Activated naive CD4-positive, alpha-beta T cell treated with Interleukin-2 at 50 U/mL for 16 hours (primary cell): Measurements from ENCODE around the gene ASNSD1.

ENCODE experiments used
- DNase-seq: peaks from one replicate; pipeline ENCODE4 v3.0.0-alpha.2; 2020

ASNSD1 gene

DNA sequence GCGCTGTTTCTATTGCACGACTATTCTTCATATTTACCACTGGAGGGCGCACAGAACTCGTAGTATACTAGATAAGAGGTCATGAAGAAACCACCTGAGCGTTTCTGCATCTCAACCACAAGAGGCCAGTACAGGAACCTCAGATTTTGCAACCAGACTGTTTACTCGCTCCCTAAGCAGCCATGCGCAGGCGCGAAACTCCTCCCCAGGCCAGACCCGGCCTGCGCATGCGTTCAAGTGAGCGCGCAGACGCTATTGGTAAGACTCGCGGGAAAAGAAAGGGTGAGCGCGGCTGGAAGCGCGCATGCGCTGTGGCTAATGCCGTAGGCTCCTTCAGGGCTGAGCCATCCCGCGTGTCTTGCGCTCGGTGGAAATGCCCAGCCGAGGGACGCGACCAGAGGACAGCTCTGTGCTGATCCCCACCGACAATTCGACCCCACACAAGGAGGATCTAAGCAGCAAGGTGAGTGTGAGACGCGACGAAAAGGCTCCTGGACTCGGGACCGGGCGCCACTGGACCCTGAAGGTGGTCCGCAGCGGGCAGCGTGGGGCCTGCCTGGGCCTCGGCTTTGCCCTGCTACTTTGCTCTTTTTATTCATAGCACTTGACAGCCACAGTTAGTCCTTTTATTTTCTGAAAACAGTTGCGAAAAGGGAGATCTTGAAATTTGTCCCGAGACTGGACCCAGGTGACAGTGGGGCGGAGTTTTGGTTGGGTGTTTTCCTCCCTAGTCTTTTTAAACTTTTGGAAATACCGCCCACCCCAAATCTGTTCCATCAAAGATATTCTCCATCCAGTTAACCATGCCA is at the start of gene ASNSD1:
Gene ASNSD1 (plus strand): TSS at position 312 of the 809 bp plus-strand sequence. CDS start 4,674 bp downstream, outside the sequence.
- peak; percentile 98 for DNase-seq

DNA sequence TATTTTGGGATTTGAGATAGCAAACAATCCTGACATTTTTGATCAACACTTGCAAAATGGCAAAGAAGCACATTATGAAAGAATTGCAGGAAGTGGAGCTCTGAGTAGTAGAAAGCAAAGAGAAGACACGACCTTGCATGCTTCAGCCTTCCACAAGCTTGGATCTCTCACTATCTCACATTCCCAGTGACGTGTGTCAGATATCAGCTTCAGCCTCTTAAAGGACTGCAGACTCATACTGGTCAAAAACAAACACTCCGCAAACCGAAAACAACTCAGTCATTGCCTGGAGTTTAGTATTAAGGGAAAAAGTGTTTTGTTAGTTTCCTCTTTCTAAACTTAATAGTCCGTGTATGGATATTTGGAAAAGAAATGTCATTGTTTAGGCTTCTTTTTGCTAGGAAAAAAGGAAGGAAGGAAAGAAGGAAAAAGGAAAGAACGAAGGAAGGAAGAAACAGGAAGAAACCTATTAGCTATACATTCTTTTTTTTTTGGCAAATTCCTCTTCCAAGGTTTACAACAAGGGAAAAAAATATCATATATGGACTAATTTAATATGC is 48.1 kb upstream of the ASNSD1 start:
- DNase-seq = no peak

DNA sequence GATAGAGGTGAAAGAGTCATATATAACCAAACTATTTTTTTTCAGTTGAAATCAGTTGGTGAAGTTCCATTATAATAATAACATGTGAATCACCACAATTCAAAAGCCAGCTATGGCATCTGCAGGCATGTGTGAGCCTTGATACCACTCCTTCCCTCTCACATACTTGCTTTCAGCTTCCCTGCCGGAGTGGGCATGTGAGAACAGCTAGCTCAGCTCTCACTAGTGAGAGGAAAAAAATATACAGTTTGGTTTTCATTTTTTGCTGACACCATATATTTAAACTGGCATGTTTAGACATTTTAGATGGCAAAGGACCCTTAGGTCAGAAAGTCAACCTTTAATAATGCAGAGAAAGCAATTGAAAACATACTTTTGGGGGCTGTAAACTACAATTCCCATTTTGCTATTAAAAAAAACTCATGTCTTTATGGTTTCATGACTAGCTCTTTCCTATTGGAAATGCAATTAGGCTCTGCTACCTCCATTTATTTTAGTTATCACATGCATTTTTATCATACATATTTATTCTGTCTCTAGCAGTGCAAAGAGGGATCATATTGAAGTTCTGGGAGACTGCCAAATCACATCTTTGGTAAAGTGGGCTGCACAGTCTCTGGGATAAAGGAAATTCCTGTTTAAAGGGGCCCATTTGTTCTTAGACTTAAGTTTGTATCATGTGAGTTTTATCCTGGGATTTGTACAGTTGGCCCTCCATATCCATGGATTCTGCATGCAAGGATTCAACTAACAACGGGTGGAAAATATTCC is 47.4 kb upstream of the ASNSD1 start:
- DNase-seq = no peak

DNA sequence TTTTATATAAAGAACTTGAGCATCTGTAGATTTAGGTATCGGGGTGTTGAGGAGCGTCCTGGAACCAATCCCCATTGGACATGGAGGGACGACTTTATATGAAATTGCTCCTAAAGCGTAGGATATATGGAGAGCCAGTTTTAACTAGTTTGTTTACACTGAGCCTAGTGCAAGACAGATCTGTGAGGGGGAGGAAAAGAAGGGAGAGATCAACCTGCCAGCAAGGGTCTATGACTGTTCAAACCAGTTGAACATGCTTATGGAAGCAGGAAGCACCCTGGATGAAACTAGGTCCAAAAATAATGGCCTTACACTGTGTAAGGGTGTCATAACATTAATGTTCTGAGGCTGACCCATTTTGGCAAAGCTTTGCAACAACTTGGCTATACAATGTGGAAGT is 46.7 kb upstream of the ASNSD1 start:
- no peak for DNase-seq

DNA sequence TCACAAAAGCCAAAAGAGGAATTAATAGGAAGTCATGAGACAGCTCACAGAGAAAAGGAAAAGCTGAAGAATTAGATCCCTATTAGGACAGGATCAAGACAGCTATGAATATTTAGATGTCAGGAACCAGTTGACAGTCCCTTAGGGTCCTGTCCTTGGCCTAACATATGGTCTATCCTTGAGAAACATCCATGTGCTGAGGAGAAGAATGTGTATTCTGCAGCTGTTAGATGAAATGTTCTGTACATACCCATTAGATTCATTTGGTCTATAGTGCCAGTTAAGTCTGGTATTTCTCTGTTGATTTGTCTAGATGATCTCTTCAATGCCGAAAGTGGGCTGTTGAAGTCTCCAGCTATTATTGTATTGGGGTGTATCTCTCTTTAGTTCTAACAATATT is 43.1 kb upstream of the ASNSD1 start:
- no peak for DNase-seq

DNA sequence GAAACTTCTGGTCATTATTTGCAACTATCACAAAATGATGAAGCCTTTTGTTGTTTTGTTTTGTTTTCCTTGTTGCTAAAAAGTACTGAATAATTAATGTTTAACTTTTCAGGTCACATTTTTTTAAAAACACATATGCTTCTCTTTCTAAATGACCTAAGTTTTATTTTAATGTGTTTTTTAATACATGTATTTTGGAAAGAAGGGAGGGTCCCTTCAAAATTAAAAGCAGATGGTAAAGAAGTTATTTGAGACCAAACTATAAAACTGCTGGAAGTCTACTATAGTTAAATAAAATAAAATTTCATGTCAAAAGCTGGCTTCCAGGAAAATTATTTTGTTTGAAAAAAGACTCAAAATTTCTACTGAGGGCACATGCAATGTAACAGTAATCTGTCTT is 39.5 kb upstream of the ASNSD1 start:
- no peak for DNase-seq

DNA sequence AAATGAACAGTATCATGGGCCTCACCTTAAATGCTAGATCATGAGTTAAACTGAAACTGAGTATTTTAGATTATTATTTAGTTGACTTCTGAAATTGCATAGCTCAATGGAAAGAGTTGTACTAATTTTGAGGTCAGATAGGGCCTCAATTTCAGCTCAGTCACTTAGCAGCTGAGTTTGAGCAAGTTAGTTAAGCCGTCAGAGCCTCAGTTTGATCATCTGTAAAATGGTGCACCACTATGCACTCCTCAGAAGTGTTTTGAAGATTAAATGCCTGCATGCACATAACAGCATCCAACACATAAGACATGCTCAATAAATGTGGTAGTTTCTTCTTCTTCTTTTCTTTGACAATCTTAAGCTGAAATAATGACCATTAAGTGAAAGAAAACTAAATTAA is 38.2 kb upstream of the ASNSD1 start:
- DNase-seq = no peak

DNA sequence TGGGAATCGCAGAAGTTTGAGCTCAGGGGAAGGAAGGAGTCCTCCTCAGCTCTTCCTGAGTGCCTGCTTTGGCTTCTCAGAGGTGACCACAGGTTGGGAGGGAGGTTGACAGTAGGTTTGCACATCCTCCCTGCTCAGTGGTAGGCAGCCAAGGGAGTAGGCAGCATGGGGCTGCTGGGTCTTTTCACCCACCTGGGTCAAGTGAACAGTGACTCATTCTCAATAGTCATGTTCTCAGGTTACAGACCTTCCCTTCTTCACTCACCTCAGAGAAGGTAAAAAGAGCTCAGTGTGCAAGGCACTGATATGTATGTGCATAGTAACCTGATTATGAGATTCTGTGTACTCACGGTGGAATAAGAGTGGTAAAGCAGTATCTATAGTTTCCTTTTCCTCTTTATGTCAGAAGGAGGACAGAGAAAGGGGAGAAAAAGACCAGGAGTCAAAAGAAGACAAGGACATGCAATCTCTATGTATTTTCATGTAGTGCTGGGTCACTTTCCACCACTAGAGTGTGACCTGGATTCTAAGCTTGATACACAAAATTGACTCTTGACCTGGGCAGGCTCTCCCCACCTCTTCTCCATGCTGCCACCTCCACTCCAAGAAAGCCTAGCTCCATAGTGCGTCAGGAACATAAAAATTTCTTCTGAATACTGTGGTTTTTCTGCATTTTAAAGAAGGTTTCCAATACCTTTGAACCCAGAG is 36.5 kb upstream of the ASNSD1 start:
- DNase-seq = no peak

DNA sequence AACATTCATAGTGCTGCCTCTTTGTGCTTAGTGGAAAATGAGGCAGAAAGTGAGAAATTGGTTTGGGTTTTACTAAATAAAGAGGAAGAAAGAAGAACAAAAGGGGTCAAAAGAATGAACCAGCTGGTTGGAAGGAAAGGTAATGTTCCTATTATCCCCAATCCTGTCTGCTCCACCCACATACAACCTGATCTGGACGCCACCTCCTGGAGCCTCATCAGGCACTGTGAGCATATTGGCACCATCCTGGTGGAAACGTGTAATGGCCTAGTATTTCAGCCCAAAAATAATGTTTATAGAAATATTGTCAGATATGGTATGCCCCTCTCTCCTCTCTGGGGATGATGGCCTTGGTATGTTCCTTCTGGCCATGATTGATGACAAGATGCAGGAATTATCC is 35.6 kb upstream of the ASNSD1 start:
- DNase-seq = no peak

DNA sequence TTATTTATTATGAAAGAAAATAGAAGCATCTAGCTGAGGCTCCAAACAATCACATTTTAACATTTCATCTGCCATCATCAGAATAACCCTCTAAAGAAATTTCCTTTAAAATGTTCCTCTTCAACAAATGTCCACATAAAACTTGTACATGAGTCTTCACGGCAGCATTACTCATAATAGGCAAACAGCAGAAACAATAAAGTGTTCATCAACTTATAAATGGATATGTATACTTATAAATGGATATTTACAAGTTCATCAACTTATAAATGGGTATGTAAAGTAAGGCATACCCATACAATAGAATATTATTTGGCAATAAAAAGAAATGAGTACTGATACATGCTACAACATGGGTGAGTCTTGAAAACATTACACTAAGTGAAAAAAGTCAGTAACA is 33.5 kb upstream of the ASNSD1 start:
- no peak for DNase-seq

DNA sequence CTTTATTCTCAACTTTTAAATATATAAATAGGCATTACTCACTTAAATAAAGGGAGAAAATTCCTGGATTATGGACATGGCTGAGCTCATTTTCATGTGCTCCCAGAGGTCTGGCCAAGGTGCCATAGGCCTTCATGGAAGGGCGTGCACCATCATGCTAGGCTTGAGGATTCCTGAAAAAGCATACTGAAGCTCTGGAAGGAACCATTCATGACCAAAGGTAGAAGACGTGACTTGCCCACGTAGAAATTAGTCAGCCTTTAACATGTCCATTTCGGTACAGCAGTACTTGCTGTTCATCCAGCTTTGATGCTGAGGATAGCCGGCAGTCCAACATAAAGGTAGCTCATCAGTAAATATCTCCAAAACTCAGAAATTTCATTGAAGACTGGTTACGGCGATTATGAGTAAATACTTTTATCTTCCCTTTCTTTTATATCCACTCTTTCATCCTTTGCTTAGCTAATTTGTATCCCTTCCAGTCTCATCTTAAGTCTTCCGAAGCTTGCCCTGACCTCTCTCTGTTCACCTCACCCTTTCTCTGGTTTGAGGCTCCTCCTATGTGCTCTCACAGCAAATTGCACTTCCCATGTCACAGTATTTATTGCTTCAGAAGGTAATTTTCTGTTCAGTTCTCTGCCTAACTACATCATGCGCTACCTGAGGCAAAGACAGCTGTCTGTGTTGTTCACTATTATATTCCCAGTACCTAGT is 32.3 kb upstream of the ASNSD1 start:
- DNase-seq = no peak

DNA sequence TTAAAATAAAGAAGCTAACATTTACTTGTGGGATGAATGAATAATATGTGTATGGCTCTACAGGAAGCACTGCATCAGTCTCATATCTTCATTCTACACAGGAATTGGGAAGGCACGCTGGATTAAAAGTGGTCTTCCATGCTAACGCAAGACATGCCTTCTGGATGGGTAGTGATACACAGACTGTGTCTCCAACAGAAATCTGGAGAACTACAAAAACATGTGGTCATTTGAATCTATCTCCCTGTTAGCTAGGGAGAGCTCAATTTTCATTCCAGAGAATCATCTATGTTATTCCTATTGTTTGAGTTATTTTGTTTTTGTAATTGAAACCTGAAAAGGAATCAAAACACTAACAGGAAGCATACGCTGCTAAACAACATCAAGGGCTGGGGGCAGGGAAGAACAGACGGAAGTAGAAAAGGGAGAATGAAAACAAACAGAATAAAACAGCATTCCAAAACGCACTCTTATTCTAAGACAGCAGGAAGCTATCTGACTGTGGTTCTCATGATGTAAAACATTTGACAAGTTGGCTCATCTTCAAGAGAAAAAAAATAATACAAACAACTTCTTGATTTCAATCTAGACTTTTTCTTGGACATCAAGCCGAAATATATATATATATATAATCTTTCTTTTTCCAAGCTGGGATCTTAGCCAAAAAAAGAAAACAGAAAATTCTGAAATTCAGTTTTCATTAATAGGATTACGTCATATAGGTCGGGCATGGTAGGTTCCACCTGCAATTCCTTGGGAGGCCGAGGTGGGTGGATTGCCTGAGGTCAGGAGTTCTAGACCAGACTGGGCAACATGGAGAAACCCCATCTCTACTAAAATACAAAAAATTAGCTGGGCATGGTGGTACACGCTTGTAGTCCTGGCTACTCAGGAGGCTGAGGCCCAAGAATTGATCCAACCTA is 31.5 kb upstream of the ASNSD1 start:
- DNase-seq = no peak

DNA sequence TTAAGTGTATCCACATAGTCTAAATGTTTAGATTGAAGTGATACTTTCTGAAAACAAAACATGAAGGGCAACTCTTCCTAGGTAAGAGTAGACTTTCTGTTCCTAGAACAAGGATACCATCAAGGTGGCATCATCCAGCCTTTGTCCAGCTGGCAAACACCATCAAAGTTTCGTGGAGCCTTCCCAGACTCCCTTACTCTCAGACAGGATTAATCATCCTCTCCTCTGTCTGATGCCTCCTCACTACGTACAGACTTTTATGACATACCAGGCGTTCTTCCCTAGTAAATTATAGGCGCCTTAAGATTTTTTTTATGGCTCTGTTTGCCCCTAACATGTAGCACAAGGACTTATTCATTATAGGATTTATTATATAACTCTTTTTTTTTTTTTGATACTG is 29.4 kb upstream of the ASNSD1 start:
- no peak for DNase-seq

DNA sequence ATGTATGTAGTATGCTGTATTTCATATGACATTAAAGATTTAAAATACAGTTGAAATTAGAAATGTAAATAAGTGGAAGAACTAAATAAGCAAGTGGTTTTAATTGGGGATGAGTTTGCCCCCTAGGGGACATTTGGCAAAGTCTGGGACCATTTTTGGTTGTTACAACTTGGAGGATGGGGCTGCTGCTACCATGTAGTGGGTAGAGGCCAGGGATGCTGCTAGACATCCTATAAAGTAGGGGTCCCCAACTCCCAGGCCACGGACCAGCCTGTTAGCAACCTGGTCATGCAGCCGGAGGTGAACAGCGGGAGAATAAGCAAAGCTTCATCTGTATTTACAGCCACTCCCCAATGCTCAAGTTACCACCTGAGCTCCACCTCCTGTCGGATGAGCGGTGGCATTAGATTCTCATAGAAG is 27.9 kb upstream of the ASNSD1 start:
- DNase-seq = peak; percentile 6

DNA sequence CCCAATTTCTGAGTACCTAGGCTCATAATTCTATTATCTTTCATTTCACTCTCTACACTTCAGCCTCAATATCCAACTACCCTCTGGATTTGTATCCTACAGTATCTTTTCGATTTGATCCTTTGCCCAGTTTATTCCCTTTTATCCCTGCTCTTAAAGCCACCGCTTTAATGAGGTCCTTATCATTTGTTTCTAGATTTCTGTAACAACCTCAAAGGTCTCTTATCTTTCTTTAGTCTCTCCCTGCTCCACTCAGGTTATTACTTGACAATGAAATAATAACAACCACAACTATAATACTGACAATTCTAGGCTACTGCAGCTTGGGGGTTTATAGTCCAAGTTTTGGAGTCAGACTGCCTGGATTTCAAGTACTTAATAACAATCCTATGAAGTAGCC is 25.9 kb upstream of the ASNSD1 start:
- no peak for DNase-seq

DNA sequence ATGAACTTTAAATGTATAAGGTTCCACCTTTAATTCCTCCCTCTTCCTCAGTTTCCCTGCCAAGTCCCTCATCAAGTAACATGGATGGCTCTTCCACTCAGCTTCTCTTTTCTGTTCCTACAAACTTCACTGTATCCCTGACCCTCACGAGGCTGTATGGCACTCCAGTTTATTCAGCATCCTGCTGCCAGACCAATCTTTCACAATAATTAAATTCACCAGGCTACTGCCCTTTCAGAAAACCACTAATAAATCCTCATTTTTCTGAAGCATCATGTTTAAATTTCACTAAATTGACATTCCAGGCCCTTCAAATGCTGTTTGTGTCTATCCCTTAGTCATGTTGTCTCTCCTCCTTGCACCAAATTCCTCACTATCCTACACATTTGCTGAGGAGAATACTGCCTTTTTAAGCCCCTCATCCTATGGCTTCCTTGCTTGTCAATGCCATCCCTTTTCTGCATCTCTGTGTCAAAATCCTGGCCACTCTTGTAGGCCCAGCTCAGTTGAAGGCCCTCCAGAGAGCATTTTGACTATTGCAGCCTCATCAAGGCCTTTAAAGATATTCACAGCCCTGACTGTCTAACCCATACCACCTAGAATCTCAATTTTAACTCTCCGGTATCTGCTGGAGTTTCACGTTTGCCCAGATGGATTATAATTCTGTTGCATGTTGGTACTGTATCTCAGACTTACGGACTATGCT is 22.8 kb upstream of the ASNSD1 start:
- DNase-seq = no peak

DNA sequence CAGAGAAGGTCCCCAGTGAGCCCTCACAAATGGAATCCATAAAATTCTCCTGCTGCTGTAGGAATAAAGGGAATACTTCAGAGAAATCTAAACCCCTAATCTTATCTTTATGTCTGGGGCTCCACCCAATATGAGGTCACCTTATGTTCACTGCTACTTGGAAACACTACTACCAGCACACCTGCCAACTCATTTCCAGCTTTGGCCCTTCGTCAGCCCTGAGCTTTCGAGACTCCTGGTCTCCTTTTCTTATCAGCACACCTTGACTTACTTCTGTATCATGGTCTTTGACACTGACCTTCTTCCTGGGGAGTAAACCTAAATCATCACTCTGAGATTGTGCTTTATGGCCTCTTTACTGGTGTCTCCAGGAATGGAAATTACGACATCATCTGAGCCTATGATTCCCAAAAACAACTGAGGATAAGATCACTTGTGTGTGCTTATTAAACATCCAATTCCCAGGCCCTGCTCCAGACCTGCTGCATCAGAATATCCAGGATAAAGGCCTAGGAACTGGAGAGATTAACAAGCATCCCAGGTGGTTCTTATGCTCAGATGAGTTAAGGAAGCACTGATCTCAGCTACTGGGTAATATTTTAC is 22.2 kb upstream of the ASNSD1 start:
- no peak for DNase-seq

DNA sequence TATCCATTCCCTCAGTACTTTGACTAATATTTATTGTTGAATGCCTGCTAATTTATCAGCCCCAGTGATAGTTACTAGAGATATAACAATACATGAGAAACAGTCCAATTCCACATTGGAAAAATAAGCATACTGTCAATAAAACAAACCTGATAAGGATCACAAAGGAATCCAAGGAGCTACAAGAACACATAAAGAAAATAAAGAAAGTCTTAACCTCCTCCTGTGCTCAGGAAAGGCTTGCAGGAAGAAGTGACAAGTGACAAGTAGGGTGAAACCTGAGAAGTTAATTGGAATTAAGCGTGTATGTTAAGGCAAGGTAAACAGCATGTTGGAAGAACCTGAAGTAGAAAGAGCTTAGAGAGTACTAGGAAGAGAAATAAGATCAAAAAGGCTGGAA is 20.3 kb upstream of the ASNSD1 start:
- no peak for DNase-seq

DNA sequence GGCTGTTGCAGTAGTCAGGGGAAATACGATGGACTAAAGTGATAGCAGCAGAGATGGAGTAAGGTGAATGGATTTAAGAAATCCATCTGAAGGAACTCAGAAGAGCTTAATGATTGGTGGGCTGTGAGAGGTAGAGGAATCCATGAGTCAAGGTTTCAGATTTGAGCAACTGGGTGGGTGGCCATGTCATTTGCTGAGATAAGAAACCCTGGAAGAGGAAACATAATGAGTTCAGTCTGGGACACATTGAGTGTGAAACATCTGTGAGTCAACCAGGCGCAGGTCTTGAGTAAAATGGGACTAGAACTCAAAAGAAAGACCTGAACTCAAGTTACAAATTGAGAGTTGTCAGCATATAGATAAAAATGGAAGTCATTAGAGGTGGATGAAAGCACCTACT is 19.7 kb upstream of the ASNSD1 start:
- peak; percentile 31 for DNase-seq

DNA sequence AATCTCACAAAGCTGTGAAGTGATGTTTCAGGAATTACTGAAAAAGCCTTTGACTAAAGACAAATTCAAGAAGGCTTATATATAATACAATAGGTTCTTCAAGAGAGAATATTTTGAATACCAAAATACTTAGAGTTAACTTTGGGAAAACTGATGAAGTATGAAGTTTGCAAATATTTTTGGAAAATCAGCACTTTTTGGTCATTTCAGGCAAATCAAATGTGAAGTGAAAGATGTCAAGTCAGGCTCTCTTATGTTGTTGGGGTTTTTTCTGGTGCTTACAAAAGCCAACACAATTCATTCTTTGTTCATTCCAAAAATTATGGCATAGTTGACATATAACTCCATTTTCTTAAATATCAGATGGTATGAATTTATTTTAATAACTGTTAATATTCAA is 14.7 kb upstream of the ASNSD1 start:
- DNase-seq = no peak
